ENCODE results near the gene CERKL.

CERKL gene

GRCh38 chr2:181662287-181662686, 5.4 kb upstream of the CERKL start:
- H3K4me3 Mint-ChIP-seq, result no peak overlapping the region
- peaks cover 2% of the 10 kb centered on the region for H3K9me3 Mint-ChIP-seq
- H3K4me1 Mint-ChIP-seq, result no peaks in the 10 kb centered on the region
- no peaks in the 10 kb centered on the region for H3K36me3 Mint-ChIP-seq
- H3K27ac Mint-ChIP-seq, result no peak overlapping the region
- no peak for DNase-seq
- CTCF ChIA-PET, result interaction anchor here (1.2 kb wide), 1 partner anchor 53 kb away, joined by 4 read pairs; no protein-coding TSS in a partner anchor
- peaks cover 43% of the 10 kb centered on the region for H3K27me3 Mint-ChIP-seq

- Mint-ChIP-seq H3K4me1 (peaks cover 9% of the 10 kb centered on the region), H3K4me3 (no peak overlapping the region), H3K27me3 (peaks cover 45% of the 10 kb centered on the region), H3K27ac (no peak overlapping the region), H3K36me3 (no peaks in the 10 kb centered on the region), H3K9me3 (no peaks in the 10 kb centered on the region)
- no peak for DNase-seq
- CTCF ChIA-PET, result no interaction called here
Observed at GRCh38 chr2:181660181-181660580, 3.3 kb upstream of the CERKL start.

- peaks cover 55% of the 10 kb centered on the region for H3K27me3 Mint-ChIP-seq
- H3K36me3 Mint-ChIP-seq, result no peaks in the 10 kb centered on the region
- DNase-seq, result no peak
- CTCF ChIA-PET, result interaction anchor here (0.6 to 1.7 kb wide), 3 partner anchors 47 to 94 kb away, joined by 3 to 6 read pairs (median 4); no protein-coding TSS in a partner anchor
- no peaks in the 10 kb centered on the region for H3K9me3 Mint-ChIP-seq
- H3K4me1 Mint-ChIP-seq, result peaks cover 9% of the 10 kb centered on the region
- H3K4me3 Mint-ChIP-seq, result no peak overlapping the region
- no peak overlapping the region for H3K27ac Mint-ChIP-seq
Observed at GRCh38 chr2:181658444-181658843, 1.5 kb upstream of the CERKL start.

- Mint-ChIP-seq H3K36me3 (no peaks in the 10 kb centered on the region), H3K4me1 (peaks cover 9% of the 10 kb centered on the region), H3K27me3 (peaks cover 59% of the 10 kb centered on the region), H3K9me3 (no peaks in the 10 kb centered on the region), H3K4me3 (peak overlapping the region; percentile 54), H3K27ac (no peak overlapping the region)
- CTCF ChIA-PET, result interaction anchor here (1.7 kb wide), 1 partner anchor 86 kb away, joined by 6 read pairs; no protein-coding TSS in a partner anchor
- DNase-seq, result no peak
Observed at GRCh38 chr2:181657379-181657778, 474 bp upstream of the CERKL start.

GRCh38 chr2:181655519-181655918, 1.4 kb downstream of the CERKL start:
- H3K9me3 Mint-ChIP-seq, result no peaks in the 10 kb centered on the region
- H3K4me3 Mint-ChIP-seq, result no peak overlapping the region
- peaks cover 9% of the 10 kb centered on the region for H3K4me1 Mint-ChIP-seq
- no peak for DNase-seq
- CTCF ChIA-PET, result no interaction called here
- H3K27me3 Mint-ChIP-seq, result peaks cover 61% of the 10 kb centered on the region
- H3K27ac Mint-ChIP-seq, result no peak overlapping the region
- H3K36me3 Mint-ChIP-seq, result no peaks in the 10 kb centered on the region

GRCh38 chr2:181649436-181649979, 7.4 kb downstream of the CERKL start:
- no peaks in the 10 kb centered on the region for H3K9me3 Mint-ChIP-seq
- no peak overlapping the region for H3K27ac Mint-ChIP-seq
- no peak overlapping the region for H3K4me3 Mint-ChIP-seq
- CTCF ChIA-PET, result no interaction called here
- no peak for DNase-seq
- no peaks in the 10 kb centered on the region for H3K4me1 Mint-ChIP-seq
- H3K36me3 Mint-ChIP-seq, result no peaks in the 10 kb centered on the region
- peaks cover 31% of the 10 kb centered on the region for H3K27me3 Mint-ChIP-seq

- no peak overlapping the region for H3K4me3 Mint-ChIP-seq
- CTCF ChIA-PET, result interaction anchor here (0.6 to 0.7 kb wide), 2 partner anchors 264 to 646 kb away, joined by 3 to 4 read pairs; no protein-coding TSS in a partner anchor
- H3K4me1 Mint-ChIP-seq, result no peaks in the 10 kb centered on the region
- DNase-seq, result no peak
- no peaks in the 10 kb centered on the region for H3K36me3 Mint-ChIP-seq
- peaks cover 30% of the 10 kb centered on the region for H3K27me3 Mint-ChIP-seq
- H3K27ac Mint-ChIP-seq, result no peak overlapping the region
- no peaks in the 10 kb centered on the region for H3K9me3 Mint-ChIP-seq
Observed at GRCh38 chr2:181648478-181649155, 8.3 kb downstream of the CERKL start.

- H3K27me3 Mint-ChIP-seq, result peaks cover 24% of the 10 kb centered on the region
- DNase-seq, result no peak
- no peaks in the 10 kb centered on the region for H3K36me3 Mint-ChIP-seq
- no peak overlapping the region for H3K27ac Mint-ChIP-seq
- H3K4me1 Mint-ChIP-seq, result no peaks in the 10 kb centered on the region
- CTCF ChIA-PET, result no interaction called here
- no peak overlapping the region for H3K4me3 Mint-ChIP-seq
- H3K9me3 Mint-ChIP-seq, result no peaks in the 10 kb centered on the region
Observed at GRCh38 chr2:181646415-181646987, 10.4 kb downstream of the CERKL start.

GRCh38 chr2:181643151-181643550, 13.8 kb downstream of the CERKL start:
- DNase-seq, result no peak
- Mint-ChIP-seq H3K27me3 (peaks cover 18% of the 10 kb centered on the region), H3K36me3 (no peaks in the 10 kb centered on the region), H3K9me3 (no peaks in the 10 kb centered on the region), H3K4me3 (no peak overlapping the region), H3K4me1 (no peaks in the 10 kb centered on the region), H3K27ac (no peak overlapping the region)
- CTCF ChIA-PET, result interaction anchor here (0.8 kb wide), 1 partner anchor 741 kb away, joined by 3 read pairs; no protein-coding TSS in a partner anchor

GRCh38 chr2:181642086-181642485, 14.8 kb downstream of the CERKL start:
- Mint-ChIP-seq H3K36me3 (no peaks in the 10 kb centered on the region), H3K4me3 (no peak overlapping the region), H3K27ac (no peak overlapping the region), H3K27me3 (peaks cover 12% of the 10 kb centered on the region), H3K9me3 (no peaks in the 10 kb centered on the region), H3K4me1 (no peaks in the 10 kb centered on the region)
- no peak for DNase-seq
- CTCF ChIA-PET, result no interaction called here

GRCh38 chr2:181639686-181640085, 17.2 kb downstream of the CERKL start:
- H3K9me3 Mint-ChIP-seq, result no peaks in the 10 kb centered on the region
- CTCF ChIA-PET, result no interaction called here

GRCh38 chr2:181632733-181633401, 24.0 kb downstream of the CERKL start:
- no peaks in the 10 kb centered on the region for H3K9me3 Mint-ChIP-seq
- H3K27ac Mint-ChIP-seq, result no peak overlapping the region
- CTCF ChIA-PET, result interaction anchor here (0.5 kb wide), 1 partner anchor 18 kb away, joined by 3 read pairs; no protein-coding TSS in a partner anchor
- H3K4me1 Mint-ChIP-seq, result no peaks in the 10 kb centered on the region
- H3K27me3 Mint-ChIP-seq, result peaks cover 15% of the 10 kb centered on the region
- no peak for DNase-seq
- no peaks in the 10 kb centered on the region for H3K36me3 Mint-ChIP-seq
- H3K4me3 Mint-ChIP-seq, result no peak overlapping the region

More at GRCh38 chr2:181639686-181640085, 17.2 kb downstream of the CERKL start:
- H3K4me1 Mint-ChIP-seq, result no peaks in the 10 kb centered on the region
- H3K36me3 Mint-ChIP-seq, result no peaks in the 10 kb centered on the region
- peaks cover 8% of the 10 kb centered on the region for H3K27me3 Mint-ChIP-seq
- H3K4me3 Mint-ChIP-seq, result no peak overlapping the region
- H3K27ac Mint-ChIP-seq, result no peak overlapping the region
- DNase-seq, result no peak

GRCh38 chr2:181628590-181629585, 28.0 kb downstream of the CERKL start:
- Mint-ChIP-seq H3K27me3 (peaks cover 29% of the 10 kb centered on the region), H3K4me1 (no peaks in the 10 kb centered on the region), H3K9me3 (no peaks in the 10 kb centered on the region), H3K4me3 (no peak overlapping the region), H3K27ac (no peak overlapping the region), H3K36me3 (no peaks in the 10 kb centered on the region)
- CTCF ChIA-PET, result no interaction called here
- DNase-seq, result no peak
